Measurements from ENCODE around the gene CRTAC1. TPM values are rescaled to one million over a fixed set of nuclear protein-coding genes. Genes with fewer than 3 reads are reported as not detected.

The CRTAC1 gene
- total and polyA plus RNA-seq, 9 of the 15 experiments (the other 6 are each of a cell fraction or from before 2014, with no cell fraction given), result not detected

DNA sequence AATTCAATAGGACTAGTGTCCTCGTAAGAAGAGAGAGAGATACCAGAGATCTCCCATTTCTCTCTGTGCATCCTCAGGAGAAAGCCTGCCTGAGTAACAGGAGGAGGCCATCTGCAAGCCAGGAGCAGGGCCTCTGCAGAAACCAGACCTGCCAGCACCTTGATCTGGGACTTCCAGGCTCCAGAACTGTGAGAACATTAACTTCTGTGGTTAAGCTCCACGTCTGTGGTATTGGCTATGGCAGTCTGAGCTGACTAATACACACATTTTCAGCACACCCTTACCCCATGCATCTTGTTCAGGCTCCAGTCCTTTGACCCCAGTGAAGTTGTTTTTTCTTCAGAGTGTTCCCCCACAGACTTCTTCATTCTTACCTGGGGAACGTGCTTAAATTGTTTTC is 3.1 kb upstream of the CRTAC1 start (continued):
- TF ChIP-seq, protein P1, sequence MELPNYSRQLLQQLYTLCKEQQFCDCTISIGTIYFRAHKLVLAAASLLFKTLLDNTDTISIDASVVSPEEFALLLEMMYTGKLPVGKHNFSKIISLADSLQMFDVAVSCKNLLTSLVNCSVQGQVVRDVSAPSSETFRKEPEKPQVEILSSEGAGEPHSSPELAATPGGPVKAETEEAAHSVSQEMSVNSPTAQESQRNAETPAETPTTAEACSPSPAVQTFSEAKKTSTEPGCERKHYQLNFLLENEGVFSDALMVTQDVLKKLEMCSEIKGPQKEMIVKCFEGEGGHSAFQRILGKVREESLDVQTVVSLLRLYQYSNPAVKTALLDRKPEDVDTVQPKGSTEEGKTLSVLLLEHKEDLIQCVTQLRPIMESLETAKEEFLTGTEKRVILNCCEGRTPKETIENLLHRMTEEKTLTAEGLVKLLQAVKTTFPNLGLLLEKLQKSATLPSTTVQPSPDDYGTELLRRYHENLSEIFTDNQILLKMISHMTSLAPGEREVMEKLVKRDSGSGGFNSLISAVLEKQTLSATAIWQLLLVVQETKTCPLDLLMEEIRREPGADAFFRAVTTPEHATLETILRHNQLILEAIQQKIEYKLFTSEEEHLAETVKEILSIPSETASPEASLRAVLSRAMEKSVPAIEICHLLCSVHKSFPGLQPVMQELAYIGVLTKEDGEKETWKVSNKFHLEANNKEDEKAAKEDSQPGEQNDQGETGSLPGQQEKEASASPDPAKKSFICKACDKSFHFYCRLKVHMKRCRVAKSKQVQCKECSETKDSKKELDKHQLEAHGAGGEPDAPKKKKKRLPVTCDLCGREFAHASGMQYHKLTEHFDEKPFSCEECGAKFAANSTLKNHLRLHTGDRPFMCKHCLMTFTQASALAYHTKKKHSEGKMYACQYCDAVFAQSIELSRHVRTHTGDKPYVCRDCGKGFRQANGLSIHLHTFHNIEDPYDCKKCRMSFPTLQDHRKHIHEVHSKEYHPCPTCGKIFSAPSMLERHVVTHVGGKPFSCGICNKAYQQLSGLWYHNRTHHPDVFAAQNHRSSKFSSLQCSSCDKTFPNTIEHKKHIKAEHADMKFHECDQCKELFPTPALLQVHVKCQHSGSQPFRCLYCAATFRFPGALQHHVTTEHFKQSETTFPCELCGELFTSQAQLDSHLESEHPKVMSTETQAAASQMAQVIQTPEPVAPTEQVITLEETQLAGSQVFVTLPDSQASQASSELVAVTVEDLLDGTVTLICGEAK (IDR thresholded peaks at IDR 0.05), result no peak
- TF ChIP-seq, protein P1 (CRISPR knock-in tag; IDR thresholded peaks at IDR 0.05), result no peak
- no peak for TF ChIP-seq SETDB1 (IDR thresholded peaks at IDR 0.05; ENCODE audit: low read length)
- TF ChIP-seq, protein P2, sequence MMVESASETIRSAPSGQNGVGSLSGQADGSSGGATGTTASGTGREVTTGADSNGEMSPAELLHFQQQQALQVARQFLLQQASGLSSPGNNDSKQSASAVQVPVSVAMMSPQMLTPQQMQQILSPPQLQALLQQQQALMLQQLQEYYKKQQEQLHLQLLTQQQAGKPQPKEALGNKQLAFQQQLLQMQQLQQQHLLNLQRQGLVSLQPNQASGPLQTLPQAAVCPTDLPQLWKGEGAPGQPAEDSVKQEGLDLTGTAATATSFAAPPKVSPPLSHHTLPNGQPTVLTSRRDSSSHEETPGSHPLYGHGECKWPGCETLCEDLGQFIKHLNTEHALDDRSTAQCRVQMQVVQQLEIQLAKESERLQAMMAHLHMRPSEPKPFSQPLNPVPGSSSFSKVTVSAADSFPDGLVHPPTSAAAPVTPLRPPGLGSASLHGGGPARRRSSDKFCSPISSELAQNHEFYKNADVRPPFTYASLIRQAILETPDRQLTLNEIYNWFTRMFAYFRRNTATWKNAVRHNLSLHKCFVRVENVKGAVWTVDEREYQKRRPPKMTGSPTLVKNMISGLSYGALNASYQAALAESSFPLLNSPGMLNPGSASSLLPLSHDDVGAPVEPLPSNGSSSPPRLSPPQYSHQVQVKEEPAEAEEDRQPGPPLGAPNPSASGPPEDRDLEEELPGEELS (CRISPR knock-in tag; IDR thresholded peaks at IDR 0.05; ENCODE audit: borderline replicate concordance), result no peak
- TF ChIP-seq HDAC3 (IDR thresholded peaks at IDR 0.05; ENCODE audit: borderline replicate concordance, partially characterized antibody), result no peak
- TF ChIP-seq ZNF121 (CRISPR knock-in tag; conservative IDR thresholded peaks at IDR 0.05), result no peak
- TF ChIP-seq ZNF408 (CRISPR knock-in tag; IDR thresholded peaks at IDR 0.05; ENCODE audit: low read depth), result no peak
